Nephron progenitor cell (in vitro differentiated cells): Measurements from ENCODE around the gene ATP5PB.

Experiments
- DNase-seq: peaks from one replicate; pipeline ENCODE4 v3.0.0; 2021
- H3K27ac Mint-ChIP-seq: 2 replicates; pipeline ENCODE4 v1.8.0; 2021; ENCODE audit warnings: mild to moderate bottlenecking, moderate library complexity, mixed read lengths
- H3K27me3 Mint-ChIP-seq: 2 replicates; pipeline ENCODE4 v1.8.0; 2021; ENCODE audit warnings: mild to moderate bottlenecking, low read depth, mixed read lengths; ENCODE audit not compliant: poor library complexity
- H3K36me3 Mint-ChIP-seq: 2 replicates; pipeline ENCODE4 v1.8.0; 2021; ENCODE audit warnings: low read depth, mixed read lengths
- H3K4me1 Mint-ChIP-seq: 2 replicates; pipeline ENCODE4 v1.8.0; 2021; ENCODE audit warnings: mixed read lengths
- H3K4me3 Mint-ChIP-seq: 2 replicates; pipeline ENCODE4 v1.8.0; 2021; ENCODE audit warnings: mild to moderate bottlenecking, moderate library complexity, mixed read lengths
- H3K9me3 Mint-ChIP-seq: 2 replicates; pipeline ENCODE4 v1.8.0; 2021; ENCODE audit warnings: mild to moderate bottlenecking, moderate library complexity, mixed read lengths
- TF ChIP-seq, protein P1 (sequence below): fragments of 200-600 bp; sonication (generic); IDR thresholded peaks from 2 replicates; pipeline ENCODE4 v1.5.0; 2021; ENCODE audit warnings: antibody characterized with exemption

The ATP5PB gene

DNA sequence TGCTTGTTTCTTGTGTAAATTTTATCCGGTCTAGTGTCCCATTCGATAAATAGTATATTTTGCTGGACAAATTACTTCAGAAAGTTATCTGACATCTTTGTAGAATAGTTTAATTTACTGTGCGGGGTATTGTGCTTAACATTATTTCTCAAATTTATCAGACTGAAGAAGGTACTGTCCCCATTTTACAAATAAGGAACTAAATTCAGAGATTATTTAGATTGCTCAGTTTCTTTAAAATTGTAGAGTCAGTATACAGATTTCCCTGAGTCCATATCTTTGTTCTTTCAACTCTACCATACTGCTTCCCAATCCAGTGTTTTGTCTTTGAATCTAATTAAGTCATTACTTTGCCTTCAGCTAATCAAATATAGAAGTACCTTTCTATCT, 6.4 kb downstream of the ATP5PB start:
- H3K27ac Mint-ChIP-seq = peak overlapping the region; percentile 57
- no peaks in the 10 kb centered on the region for H3K27me3 Mint-ChIP-seq
- H3K9me3 Mint-ChIP-seq = no peaks in the 10 kb centered on the region
- H3K4me1 Mint-ChIP-seq = peaks cover 16% of the 10 kb centered on the region
- TF ChIP-seq, protein P1, sequence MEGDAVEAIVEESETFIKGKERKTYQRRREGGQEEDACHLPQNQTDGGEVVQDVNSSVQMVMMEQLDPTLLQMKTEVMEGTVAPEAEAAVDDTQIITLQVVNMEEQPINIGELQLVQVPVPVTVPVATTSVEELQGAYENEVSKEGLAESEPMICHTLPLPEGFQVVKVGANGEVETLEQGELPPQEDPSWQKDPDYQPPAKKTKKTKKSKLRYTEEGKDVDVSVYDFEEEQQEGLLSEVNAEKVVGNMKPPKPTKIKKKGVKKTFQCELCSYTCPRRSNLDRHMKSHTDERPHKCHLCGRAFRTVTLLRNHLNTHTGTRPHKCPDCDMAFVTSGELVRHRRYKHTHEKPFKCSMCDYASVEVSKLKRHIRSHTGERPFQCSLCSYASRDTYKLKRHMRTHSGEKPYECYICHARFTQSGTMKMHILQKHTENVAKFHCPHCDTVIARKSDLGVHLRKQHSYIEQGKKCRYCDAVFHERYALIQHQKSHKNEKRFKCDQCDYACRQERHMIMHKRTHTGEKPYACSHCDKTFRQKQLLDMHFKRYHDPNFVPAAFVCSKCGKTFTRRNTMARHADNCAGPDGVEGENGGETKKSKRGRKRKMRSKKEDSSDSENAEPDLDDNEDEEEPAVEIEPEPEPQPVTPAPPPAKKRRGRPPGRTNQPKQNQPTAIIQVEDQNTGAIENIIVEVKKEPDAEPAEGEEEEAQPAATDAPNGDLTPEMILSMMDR = no peak
- H3K4me3 Mint-ChIP-seq = no peak overlapping the region
- no peak for DNase-seq
- peaks cover 68% of the 10 kb centered on the region for H3K36me3 Mint-ChIP-seq

DNA sequence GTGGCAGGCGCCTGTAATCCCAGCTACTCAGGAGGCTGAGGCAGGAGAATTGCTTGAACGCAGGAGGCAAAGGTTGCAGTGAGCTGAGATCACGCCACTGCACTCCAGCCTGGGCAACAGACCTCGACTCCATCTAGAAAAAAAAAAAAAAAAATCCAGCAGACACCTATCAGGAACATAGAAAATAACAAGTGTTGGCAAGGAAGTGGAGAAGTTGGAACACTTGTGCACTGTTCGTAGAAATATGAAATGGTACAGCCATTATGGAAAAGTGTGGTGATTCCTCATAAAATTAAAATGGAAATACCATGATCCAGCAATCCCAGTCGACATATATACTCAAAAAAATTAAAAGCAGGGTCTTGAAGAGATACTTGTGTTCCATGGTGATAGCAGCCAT, 12.5 kb downstream of the ATP5PB start:
- peaks cover 45% of the 10 kb centered on the region for H3K36me3 Mint-ChIP-seq
- no peaks in the 10 kb centered on the region for H3K27me3 Mint-ChIP-seq
- H3K4me3 Mint-ChIP-seq = no peak overlapping the region
- TF ChIP-seq, protein P1 = no peak
- no peak overlapping the region for H3K27ac Mint-ChIP-seq
- no peaks in the 10 kb centered on the region for H3K9me3 Mint-ChIP-seq
- no peak for DNase-seq
- no peaks in the 10 kb centered on the region for H3K4me1 Mint-ChIP-seq

DNA sequence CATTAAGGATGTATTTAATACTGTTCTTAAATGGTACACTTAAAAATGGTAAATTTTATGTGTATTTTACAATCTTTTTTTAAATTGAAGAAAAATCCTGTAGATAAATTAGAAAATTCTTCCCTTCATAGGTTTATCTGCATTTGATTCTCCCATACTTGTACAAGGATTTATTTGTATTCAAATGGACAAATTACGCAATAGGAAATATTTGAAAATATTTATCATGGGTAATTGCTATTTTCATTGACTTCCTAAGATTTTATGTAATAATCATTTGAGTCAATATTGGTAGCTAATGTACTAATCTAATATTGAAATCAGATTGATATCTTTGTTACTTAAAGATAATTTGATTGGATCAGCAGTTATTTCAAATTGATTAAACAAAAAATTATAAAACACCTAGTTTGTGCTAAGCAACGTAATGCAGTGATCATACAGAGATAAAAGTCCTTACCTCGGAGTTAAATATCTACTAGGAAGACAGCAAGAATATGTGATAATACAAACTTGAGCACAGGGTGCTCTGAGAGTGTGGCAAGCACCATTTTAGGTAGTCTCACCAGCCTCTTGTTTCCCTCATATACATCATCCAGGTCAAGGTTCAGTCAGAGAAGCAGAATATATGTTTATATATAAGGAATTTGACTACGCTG, 13.2 kb downstream of the ATP5PB start:
- no peaks in the 10 kb centered on the region for H3K27me3 Mint-ChIP-seq
- H3K4me1 Mint-ChIP-seq = no peaks in the 10 kb centered on the region
- H3K4me3 Mint-ChIP-seq = no peak overlapping the region
- peaks cover 38% of the 10 kb centered on the region for H3K36me3 Mint-ChIP-seq
- TF ChIP-seq, protein P1 = no peak
- peak overlapping the region; percentile 1 for H3K27ac Mint-ChIP-seq
- H3K9me3 Mint-ChIP-seq = no peaks in the 10 kb centered on the region
- DNase-seq = no peak

DNA sequence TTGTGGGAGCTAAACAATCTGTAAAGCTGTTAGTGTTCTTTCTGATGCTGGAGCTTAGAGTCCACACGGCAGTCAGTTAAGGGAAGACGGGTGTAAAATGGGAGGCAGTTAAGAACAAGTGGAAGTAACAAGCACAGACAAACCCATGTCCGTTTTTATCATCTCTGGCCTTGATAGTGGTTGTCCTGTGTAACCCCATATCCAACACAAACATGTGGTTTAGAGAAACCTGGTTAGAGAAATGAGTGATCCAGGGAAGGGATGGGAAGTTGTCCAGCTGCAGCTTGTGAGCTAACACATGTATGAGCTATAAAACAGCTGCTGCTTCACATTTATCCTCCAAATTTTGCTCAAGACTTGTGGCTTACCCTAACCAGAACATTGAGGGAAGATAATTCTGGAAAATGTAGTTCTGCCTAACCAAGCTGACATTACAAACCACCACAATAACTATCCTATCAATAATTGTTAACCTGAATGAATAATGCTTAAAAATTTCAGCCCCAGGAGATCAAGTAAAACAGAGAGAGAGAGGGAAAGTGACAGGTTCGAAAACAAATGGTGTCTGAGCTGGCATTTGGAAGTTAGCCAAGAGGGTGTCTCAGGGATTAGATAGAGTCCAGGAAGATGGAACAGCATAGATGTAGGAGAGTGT, 13.9 kb downstream of the ATP5PB start:
- Mint-ChIP-seq H3K4me3 (no peak overlapping the region), H3K9me3 (no peaks in the 10 kb centered on the region), H3K27me3 (no peaks in the 10 kb centered on the region), H3K27ac (peak overlapping the region; percentile 1), H3K4me1 (no peaks in the 10 kb centered on the region), H3K36me3 (peaks cover 31% of the 10 kb centered on the region)
- no peak for DNase-seq
- TF ChIP-seq, protein P1 = no peak

DNA sequence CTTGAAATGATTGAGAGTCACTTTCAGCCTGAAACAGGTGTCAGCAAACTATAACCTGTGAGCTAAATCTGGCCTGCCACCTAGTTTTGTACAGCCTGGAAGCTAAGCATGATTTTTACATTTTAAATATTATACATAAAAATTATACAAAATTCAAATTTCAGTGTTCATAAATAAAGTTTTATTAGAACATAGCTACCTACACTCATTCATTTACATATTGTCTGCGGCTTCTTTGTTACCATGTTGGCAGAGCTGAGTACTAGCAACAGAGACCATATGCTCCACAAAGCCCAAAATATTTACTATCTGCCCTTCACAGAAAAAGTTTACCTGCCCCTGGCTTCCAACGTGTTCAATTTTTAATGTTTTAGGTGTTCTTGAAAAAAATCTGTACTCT, 16.5 kb downstream of the ATP5PB start:
- H3K4me3 Mint-ChIP-seq = no peak overlapping the region
- H3K9me3 Mint-ChIP-seq = no peaks in the 10 kb centered on the region
- H3K27me3 Mint-ChIP-seq = no peaks in the 10 kb centered on the region
- H3K36me3 Mint-ChIP-seq = peaks cover 16% of the 10 kb centered on the region
- no peaks in the 10 kb centered on the region for H3K4me1 Mint-ChIP-seq
- no peak overlapping the region for H3K27ac Mint-ChIP-seq
- no peak for DNase-seq
- TF ChIP-seq, protein P1 = no peak

DNA sequence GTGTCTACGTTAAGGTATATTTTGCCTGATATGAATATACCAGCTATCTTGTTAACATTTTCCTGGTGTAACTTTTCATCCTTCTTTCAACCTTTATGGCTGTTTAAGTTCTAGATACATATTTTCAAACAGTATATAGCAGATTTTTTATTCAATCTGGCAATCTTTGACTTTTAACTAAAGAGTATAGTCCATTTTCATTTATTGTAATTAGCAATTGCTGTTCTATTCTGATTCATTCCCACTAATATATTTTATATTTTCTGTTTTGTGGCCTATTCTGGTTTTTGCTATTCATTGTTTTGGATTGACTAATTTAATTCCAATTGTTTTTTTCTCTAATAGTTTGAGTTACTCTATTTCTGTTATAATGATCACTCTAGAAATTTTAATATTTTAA, 17.2 kb downstream of the ATP5PB start:
- no peak for DNase-seq
- Mint-ChIP-seq H3K4me1 (no peaks in the 10 kb centered on the region), H3K27me3 (no peaks in the 10 kb centered on the region), H3K36me3 (peaks cover 15% of the 10 kb centered on the region), H3K9me3 (no peaks in the 10 kb centered on the region), H3K4me3 (no peak overlapping the region), H3K27ac (no peak overlapping the region)
- TF ChIP-seq, protein P1 = no peak
